Measurements from ENCODE around the gene NLK. TPM values are rescaled to one million over a fixed set of nuclear protein-coding genes. Genes with fewer than 3 reads are reported as not detected.

NLK gene
- total and polyA plus RNA-seq, 7 donors: 9.3 to 17.1 (median 15.0) TPM

DNA sequence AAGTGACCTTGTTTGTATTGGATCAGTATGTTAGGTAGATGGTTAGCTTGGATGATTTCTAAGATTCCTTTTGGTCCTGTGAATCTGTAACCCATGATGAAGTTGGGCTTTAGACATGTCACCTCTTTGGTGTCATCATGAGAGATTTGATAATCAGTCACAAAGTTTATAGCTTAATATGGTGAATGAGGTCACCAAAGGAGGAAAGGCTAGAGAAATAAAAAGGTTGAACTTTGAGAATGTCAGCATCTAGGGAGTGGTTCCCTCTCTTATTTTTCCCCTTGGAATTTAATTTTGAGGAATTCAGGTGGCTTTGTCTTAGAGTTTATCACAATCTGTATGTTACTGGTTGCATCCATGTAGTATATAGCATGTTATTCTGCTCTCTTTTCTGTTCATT lies 45.3 kb downstream of the NLK start:
- no peak overlapping the region for H3K27ac ChIP-seq
- TF ChIP-seq EP300 (IDR thresholded peaks at IDR 0.05) (no peak), POLR2A (IDR thresholded peaks at IDR 0.05) (no peak), POLR2AphosphoS5 (IDR thresholded peaks at IDR 0.05) (no peak)
- TF ChIP-seq, protein P1, sequence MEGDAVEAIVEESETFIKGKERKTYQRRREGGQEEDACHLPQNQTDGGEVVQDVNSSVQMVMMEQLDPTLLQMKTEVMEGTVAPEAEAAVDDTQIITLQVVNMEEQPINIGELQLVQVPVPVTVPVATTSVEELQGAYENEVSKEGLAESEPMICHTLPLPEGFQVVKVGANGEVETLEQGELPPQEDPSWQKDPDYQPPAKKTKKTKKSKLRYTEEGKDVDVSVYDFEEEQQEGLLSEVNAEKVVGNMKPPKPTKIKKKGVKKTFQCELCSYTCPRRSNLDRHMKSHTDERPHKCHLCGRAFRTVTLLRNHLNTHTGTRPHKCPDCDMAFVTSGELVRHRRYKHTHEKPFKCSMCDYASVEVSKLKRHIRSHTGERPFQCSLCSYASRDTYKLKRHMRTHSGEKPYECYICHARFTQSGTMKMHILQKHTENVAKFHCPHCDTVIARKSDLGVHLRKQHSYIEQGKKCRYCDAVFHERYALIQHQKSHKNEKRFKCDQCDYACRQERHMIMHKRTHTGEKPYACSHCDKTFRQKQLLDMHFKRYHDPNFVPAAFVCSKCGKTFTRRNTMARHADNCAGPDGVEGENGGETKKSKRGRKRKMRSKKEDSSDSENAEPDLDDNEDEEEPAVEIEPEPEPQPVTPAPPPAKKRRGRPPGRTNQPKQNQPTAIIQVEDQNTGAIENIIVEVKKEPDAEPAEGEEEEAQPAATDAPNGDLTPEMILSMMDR (IDR thresholded peaks at IDR 0.05): no peak

GRCh38 chr17:28090551-28090950 lies 48.1 kb downstream of the NLK start:
- H3K27me3 ChIP-seq: no peaks in the 10 kb centered on the region
- no peak overlapping the region for H3K4me3 ChIP-seq
- intact Hi-C loops (cut with DNase I): no loop called here
- peaks cover 0 to 7% (median 3%) of the 10 kb centered on the region in 4 donors for H3K4me1 ChIP-seq
- TF ChIP-seq POLR2AphosphoS5 (IDR thresholded peaks at IDR 0.05) (no peak), POLR2A (IDR thresholded peaks at IDR 0.05) (no peak), EP300 (IDR thresholded peaks at IDR 0.05) (no peak)
- TF ChIP-seq, protein P1 (IDR thresholded peaks at IDR 0.05): no peak
- 94 to 95% methylated on average over 4 of the region's 4 CpGs for WGBS, 2 donors
- no peaks in the 10 kb centered on the region for H3K9me3 ChIP-seq
- H3K36me3 ChIP-seq: no peaks in the 10 kb centered on the region
- no peak overlapping the region for H3K27ac ChIP-seq
- no peak for DNase-seq

More for the DNA sequence above, 45.3 kb downstream of the NLK start:
- Histone ChIP-seq H3K9me3 (no peaks in the 10 kb centered on the region), H3K4me1 (peaks cover 0 to 7% (median 5%) of the 10 kb centered on the region in 4 donors), H3K36me3 (no peaks in the 10 kb centered on the region), H3K27me3 (no peaks in the 10 kb centered on the region), H3K4me3 (no peak overlapping the region)
- intact Hi-C loops (cut with DNase I): no loop called here
- no peak for DNase-seq

- WGBS, 2 donors: 92 to 97% methylated on average over 1 of the region's 1 CpG
- peaks cover 0 to 11% (median 3%) of the 10 kb centered on the region in 4 donors for H3K4me1 ChIP-seq
- no peaks in the 10 kb centered on the region for H3K36me3 ChIP-seq
- H3K9me3 ChIP-seq: no peaks in the 10 kb centered on the region
- TF ChIP-seq EP300 (IDR thresholded peaks at IDR 0.05) (no peak), POLR2AphosphoS5 (IDR thresholded peaks at IDR 0.05) (no peak), POLR2A (IDR thresholded peaks at IDR 0.05) (no peak)
- TF ChIP-seq, protein P1 (IDR thresholded peaks at IDR 0.05): no peak
- intact Hi-C loops (cut with DNase I): no loop called here
- DNase-seq: no peak
- H3K4me3 ChIP-seq: no peak overlapping the region
- no peaks in the 10 kb centered on the region for H3K27me3 ChIP-seq
- no peak overlapping the region for H3K27ac ChIP-seq
These were observed 49.6 kb downstream of the NLK start for GRCh38 chr17:28092088-28092487.

DNA sequence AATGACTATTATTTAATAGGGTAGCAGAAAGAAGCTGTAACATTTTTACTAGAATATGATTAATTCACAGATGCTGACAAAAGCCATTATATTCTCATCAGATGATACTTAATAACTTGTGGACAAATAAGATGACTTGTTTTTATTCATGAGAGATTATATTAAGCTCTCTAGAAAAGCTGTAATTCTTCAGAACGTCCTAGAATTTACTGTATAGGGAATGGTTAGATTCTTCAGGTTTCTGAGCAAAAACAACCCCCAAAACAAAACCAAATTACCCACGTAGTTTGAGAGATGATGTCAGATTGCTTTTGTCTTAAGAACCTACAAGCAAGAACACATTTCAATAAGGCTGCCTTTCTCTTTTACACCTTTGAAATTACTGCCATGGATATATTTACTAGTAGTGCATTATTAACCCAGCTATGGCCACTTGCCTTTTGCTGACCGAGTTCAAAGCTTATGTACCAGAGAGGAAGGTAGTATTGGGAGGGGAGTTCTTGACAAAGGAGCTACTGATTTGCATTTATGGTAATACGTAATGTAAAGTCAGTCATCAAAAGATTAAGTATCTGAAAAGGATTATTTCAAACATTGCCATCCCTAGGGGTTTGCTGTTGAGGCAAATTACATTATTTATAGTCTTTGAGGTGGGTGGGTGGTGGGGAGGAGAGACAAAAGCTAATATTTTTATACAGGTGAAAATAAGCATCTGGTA lies 51.7 kb downstream of the NLK start:
- Histone ChIP-seq H3K27me3 (no peaks in the 10 kb centered on the region), H3K9me3 (no peaks in the 10 kb centered on the region), H3K36me3 (no peaks in the 10 kb centered on the region), H3K4me1 (peaks cover 0 to 23% (median 6%) of the 10 kb centered on the region in 4 donors), H3K27ac (no peak overlapping the region), H3K4me3 (no peak overlapping the region)
- DNase-seq: no peak
- TF ChIP-seq EP300 (IDR thresholded peaks at IDR 0.05) (no peak), POLR2AphosphoS5 (IDR thresholded peaks at IDR 0.05) (no peak)
- intact Hi-C loops (cut with DNase I): no loop called here
- WGBS, 2 donors: 82 to 85% methylated on average over 4 of the region's 4 CpGs

GRCh38 chr17:28096756-28097155 lies 54.3 kb downstream of the NLK start:
- Histone ChIP-seq H3K27ac (no peak overlapping the region), H3K27me3 (no peaks in the 10 kb centered on the region), H3K4me3 (no peak overlapping the region), H3K9me3 (no peaks in the 10 kb centered on the region), H3K4me1 (peaks cover 0 to 21% (median 5%) of the 10 kb centered on the region in 4 donors), H3K36me3 (no peaks in the 10 kb centered on the region)
- intact Hi-C loops (cut with DNase I): no loop called here
- no peak for TF ChIP-seq POLR2AphosphoS5 (IDR thresholded peaks at IDR 0.05)
- no peak for TF ChIP-seq POLR2A (IDR thresholded peaks at IDR 0.05)
- no peak for TF ChIP-seq EP300 (IDR thresholded peaks at IDR 0.05)
- TF ChIP-seq, protein P1 (IDR thresholded peaks at IDR 0.05): no peak
- no peak for DNase-seq
- 84 to 93% methylated on average over 1 of the region's 1 CpG for WGBS, 2 donors

Measured in sigmoid colon (tissue), 7 donors.